DMS114 treated with DMSO at 0.1 percent for 48 hours (cell line): ENCODE measurements around the gene ORM2.

Source experiments
- DNase-seq: peaks from one replicate; lab custom pipeline; 2025; ENCODE audit not compliant: unreplicated experiment; lab: John Stamatoyannopoulos, UW

Gene ORM2

DNA sequence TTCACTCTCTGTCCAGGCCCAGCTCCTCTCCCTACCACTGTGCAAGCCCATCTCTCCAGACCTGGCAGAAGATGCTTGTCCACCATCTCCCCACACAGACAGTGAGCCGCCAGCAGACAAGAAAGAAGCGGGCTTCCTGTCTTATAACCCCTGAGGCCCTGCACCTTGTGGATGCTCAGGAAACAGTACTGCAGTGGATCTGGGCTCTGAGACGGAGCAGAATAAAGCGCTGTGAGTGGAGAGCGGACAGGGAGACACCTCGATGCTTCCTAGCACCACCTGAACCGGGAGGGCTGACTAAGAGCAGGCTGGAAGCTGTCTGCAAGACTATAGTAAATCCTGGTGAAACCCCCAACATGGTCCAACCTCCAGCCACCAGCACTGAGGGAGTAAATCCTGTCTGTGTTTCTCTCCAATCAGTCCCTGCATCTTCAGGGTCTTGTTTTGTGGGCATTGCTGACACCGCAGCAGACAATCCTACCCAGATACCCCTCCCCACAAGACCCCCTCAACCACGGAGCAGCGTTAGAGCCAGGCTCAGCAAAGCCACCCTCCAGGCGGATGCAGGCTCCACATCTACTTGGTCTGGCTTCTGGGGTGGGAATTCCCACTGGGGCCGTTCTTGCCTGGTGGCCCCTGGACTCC, 18.7 kb downstream of the ORM2 start:
- no peak for DNase-seq

- no peak for DNase-seq
Observed at GRCh38 chr9:114348906-114349482, 19.3 kb downstream of the ORM2 start.

- no peak for DNase-seq
Observed at GRCh38 chr9:114349713-114350480, 20.2 kb downstream of the ORM2 start.

DNA sequence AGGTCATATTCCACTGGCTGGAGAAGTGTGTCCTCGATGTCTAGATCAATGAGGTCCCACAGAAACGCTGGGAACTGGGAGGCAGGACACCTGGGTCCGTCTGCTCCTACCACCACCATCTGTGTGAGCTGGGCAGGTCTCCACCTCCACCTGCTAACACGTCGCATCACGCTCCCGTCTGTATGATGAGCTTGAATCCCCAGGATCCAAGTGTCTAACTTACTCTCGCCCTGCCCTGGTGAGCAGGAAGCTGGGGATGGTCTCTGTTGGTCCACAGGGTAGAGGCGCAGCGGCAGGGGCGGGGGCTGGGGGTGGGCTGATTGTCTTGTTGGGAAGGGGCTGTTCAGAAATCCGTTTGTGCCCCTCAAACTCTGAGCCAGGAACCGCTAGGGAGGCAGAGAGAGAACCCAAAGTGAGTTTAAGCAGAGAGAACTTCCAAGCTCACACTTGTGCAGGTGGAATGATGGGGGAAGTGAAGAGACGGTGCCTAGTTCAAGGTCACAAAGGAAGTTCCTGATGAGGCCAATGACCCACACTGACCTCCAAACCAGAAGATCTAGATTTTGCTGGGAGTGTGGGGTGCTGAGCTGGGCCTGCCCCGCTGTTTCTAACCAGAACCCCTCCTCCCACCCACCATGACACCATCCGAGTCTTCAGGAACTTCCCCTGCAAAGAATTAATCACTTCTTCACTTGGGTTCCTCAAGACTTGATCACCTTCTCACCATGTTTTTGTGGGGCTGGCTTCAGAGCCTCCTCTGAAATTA, 21.1 kb downstream of the ORM2 start:
- DNase-seq, result no peak

DNA sequence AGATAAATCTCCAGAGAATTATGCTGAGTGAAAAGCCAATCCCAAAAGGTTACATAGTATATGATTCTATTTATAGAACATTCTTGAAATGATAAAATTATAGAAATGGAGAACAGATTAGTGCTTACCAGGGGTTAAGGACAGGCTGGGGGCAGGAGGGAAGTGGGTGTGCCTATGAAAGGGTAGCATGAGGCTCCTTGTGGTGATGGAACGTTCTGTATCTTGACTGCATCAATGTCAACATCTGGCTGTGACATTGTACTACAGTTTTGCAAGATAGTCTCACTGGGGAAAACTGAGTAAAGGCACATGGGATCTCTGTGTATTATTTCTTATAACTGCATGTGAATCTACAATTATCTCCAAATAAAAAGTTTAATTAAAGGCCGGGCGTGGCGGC, 22.3 kb downstream of the ORM2 start:
- no peak for DNase-seq

- no peak for DNase-seq
Observed at GRCh38 chr9:114355821-114356220, 26.2 kb downstream of the ORM2 start.

GRCh38 chr9:114356792-114357191, 27.1 kb downstream of the ORM2 start:
- no peak for DNase-seq

DNA sequence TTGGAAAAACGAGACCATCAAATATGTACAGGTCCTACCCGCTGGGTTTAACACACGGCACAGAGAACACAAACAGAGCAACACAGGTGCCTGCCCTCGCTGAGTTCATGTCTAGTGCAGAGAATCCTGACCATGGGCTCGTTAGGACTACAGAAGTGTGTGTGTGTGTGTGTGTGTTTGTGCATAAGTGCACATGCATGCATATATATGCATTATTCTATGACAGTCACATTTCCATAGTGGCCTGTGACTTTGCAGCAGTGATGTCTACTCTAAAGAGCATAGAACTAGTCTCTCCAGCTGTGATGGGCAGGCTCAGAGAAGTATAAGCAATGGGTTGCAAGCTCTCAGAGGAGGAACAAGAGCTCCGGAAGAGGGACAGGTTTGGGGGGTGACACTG, 27.7 kb downstream of the ORM2 start:
- DNase-seq, result no peak

GRCh38 chr9:114357911-114358328, 28.3 kb downstream of the ORM2 start:
- no peak for DNase-seq

- DNase-seq, result no peak
Observed at GRCh38 chr9:114359801-114360200, 30.1 kb downstream of the ORM2 start.

DNA sequence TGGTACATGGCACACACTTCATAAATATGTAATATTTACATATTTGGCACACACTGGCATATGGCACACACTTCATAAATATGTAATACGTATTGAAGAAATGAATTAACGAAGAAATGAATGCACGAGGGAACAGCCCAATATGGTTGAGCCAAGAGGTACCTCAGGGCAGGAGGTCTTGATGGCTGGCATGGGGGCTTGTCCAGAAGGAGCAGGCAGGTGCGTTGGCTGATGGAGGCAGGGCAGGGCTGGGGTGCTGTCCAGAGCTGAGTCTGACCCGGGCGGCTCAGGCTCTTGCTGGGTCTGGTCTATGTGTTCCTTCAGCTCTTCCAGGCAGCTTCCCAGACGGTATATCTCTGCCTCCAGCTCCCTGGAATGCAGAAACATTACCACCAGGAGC, 31.9 kb downstream of the ORM2 start:
- no peak for DNase-seq

DNA sequence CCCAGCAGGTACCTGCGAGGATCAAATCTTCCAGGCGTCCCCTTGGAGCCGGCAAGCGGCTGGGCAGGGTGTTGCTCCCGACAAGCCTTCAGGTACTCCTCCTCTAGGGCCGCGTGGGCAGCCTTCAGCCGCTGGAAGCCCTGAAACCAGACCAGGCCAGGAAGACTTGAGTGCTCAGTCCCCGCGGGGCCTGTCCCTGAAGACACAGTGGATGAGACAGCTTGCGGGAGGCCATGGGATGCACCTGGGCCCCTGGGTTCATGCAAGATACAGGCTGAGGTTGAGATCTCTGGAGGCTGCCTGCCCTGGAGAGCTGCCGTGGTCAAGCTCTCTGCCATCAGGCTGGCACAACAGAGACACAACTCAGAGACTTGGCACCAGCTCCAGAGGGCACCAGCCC, 32.7 kb downstream of the ORM2 start:
- no peak for DNase-seq

- DNase-seq, result no peak
Observed at GRCh38 chr9:114363424-114363823, 33.8 kb downstream of the ORM2 start.

DNA sequence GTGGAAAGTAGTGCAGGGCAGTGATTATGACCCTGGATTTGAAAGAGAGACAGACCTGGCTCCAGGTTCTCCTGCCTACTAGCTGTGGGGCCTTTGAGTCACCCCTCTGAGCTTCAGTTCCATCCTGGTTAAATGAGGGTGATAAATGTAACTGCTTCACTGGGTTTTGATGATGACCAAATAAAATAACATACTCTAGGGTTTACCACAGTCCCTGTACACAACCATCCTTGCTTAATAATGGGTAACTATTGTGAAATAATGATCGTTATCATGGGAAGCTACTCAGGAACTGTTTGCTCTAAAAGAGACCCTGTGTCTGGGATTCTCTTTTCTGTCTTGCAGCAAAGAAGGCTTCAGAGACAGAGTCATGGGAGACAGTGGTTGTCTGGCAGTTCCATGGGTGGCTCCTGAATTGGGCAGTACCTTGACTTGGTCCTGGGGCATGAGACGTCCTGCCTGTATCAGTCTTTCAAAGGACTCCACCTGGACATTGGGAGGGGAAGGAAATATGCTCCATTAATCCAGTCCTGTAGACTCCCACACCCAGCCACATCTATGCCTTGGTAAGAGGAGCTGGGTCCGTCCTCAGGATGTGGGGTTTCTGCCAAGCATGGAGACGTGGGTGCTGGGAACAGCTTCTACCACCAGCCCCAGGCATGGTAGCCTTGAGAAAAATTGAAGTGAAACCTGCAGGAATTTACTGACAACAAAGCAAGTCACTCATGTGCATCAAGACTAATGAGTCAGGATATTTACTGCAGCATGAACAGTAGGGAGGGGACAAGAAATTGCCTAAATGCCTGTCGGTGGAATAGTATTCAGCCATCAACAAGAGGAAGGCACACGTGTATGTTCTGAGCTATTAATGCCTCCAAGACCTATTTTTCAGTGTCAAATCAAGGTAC, 34.7 kb downstream of the ORM2 start:
- DNase-seq, result no peak

GRCh38 chr9:114365194-114365593, 35.5 kb downstream of the ORM2 start:
- DNase-seq, result no peak

GRCh38 chr9:114366334-114367128, 36.9 kb downstream of the ORM2 start:
- no peak for DNase-seq

- DNase-seq, result no peak
Observed at GRCh38 chr9:114367366-114367765, 37.7 kb downstream of the ORM2 start.

GRCh38 chr9:114367772-114368569, 38.3 kb downstream of the ORM2 start:
- no peak for DNase-seq
